Measurements from ENCODE around the gene TARBP1.

Gene TARBP1

DNA sequence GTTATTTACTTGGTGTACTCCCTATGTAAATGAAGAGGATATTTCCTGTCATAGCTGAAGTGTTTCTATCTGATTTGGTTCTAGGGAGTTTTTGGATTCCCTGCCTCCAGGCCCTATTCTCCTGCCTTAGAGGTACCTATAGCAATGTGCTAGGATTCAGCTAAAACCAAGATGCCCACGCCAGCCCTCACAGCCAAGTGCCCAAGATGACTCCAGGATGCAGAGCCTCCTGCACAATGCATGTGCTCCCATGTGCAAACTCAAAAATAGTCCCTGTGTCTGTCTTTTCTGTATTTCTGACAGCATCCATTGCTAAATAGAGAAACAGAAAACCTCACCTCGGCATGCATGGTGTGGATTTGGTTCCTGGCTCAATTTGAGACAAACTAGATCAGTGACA is 887 bp upstream of the TARBP1 start:
- no peak for DNase-seq

DNA sequence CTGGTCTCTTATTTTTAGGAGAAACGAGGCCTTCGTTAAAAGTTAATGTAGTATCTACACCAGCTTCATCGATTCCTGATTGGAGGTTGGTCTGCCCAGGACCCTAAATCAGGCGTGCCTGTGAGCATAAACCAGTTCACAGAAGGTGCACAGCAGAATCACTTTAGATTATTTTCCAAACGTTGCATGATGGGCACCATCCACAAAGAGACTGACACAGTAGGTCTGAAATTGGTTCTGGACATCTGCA is 256 bp upstream of the TARBP1 start:
- DNase-seq = no peak

DNA sequence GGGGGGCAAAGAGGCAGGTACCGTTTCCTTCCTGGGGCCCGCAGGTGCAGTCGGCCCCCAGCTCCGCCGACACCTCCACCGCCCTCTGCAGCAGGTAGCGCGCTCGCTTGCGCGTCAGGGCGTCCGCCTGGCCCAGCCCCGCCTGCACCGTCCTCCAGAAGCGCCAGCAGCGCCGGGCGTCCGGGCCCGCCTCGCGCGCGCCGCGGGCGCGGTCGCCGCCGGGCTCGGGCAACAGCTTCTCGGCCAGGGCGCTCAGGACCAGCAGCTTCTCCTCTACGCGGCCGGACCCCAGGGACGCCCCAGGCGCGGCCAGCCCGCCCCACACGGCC is 863 bp downstream of the TARBP1 start:
- peak in 1 of 2 experiments; percentile 9 for DNase-seq

DNA sequence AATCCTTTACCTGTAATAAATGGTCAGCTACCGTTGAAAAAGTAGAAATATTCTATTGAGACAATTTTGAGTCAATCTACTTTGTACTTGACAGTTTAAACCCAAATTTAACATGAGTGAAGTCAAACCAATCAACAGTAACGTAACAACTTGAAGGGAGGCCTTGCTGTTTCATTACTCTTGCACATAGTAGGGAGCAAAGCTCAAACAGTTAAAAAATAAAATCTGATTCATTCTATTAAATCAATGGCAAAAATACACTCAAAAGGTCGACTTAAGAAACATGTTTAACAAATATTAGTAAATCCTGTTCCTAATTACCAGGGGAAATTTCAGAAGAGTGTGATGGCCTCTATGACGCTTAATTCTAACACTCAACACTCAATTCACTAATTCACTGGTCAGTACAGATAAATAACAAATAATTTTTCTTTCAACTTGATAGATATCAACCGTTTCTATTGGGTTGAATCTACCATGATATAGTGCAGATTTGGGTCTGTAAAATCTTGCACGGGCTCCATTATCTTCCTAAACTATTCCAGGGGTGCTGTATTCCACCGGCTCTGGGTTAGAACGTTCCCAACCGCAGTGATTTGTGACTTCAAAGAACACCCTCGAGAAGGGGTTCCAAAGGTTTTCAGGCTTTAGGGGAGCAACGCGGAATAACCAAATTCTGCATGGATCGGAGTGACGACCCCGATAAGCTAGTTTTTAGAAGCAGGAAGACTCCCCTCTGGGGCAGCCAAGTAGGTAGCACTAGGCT is 1.4 kb downstream of the TARBP1 start:
- no peak for DNase-seq

DNA sequence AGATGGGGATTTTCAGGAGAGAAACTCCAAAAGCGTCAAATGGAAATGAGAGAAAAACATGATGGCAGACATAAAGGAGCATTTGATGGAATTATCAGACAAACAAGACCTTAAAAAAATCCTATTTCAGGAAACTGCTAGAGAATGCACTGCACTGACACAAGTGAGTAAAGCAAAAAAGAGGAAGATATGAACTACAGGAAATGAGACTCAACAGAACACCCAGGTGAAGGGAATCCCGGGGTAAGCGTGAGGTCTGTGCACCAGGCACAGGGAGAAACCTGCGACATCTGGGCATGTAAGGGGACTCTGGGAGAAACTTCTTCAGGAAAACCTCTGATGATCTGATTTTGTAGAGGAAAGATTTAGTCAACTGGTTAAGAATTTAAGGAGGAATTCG is 2.8 kb downstream of the TARBP1 start:
- no peak for DNase-seq

DNA sequence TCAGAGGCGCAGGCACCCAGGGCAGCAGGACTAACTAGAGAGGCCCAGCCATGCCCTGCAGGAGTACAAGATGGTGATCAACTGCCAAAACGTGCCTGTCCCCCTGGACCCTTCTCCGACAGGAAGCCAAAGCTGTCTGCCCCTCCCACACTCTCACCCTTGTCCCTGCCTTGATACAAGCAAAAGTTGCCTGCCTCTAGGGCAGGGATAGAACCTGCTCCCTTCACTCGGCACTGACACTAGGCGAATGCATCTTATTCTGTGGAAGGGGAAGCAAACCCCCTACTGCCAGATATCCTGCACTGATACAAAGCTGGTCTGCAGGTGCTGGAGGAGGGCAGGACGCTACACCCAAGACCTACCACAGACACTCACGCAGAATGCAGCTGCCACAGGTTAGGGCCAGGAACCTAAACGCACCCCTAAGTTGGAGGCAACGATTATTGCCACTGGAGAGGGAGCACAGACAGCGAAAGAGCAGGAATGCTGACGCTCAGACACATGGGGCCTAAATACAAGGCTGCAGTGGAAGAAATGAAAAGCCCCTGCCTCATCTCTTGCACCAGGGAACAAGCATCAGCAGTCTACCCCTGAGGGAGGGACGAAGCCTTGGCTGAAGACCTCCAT is 3.7 kb downstream of the TARBP1 start:
- no peak for DNase-seq

DNA sequence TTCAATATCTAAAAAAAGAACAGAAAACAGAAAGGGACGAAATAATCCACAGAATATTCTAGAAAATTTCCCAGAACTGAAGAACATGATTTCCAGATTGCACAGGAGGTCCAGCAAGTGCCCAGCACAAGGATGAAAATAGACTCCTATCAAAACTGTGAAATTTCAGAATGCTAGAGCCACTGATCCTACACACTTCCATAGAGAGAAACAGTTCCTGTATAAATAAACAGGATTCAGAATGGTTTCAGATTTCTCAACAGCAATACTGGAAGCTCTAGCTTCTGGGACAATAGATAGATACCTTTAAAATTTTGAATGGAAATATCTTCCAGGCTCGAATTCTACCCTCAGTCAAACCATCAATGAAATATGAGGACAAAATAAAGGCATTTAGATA is 4.6 kb downstream of the TARBP1 start:
- DNase-seq = no peak

DNA sequence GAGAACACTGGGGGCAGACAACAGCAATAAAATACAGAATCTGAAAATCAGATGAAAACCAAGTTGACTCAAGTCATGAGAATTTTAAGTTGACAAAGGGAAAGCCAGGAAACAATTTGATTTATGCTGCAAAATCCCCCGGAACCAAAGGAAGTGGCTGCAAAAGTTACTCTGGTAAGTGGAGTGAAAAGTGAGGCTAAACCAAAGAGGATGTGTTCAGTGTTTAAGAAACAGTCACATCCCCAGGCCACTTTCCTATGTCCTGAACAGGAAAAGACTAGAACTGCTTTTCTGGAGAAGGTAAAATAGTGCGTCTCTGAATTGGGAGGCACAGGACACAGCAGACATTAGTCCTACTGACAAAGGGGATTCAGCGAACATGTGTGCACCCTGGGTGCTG is 5.9 kb downstream of the TARBP1 start:
- DNase-seq = no peak

DNA sequence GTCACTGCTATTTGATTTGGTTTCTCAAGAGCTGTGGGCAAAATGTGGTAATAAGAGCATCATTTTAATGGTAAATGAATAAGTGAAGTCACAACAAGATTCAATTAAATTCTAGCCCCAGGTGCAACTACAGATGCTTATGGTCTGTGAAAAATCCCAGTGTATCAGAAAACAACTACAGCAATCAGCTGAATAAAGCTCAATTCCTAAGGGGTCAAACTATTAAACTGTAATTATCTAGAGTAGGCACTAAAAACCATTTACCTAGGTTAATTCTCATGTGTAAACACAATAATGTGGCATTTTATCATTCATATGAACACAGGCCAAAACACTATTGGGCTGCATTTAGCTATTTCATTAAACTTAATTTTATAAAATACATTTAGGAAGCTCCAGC is 9.6 kb downstream of the TARBP1 start:
- DNase-seq = no peak

DNA sequence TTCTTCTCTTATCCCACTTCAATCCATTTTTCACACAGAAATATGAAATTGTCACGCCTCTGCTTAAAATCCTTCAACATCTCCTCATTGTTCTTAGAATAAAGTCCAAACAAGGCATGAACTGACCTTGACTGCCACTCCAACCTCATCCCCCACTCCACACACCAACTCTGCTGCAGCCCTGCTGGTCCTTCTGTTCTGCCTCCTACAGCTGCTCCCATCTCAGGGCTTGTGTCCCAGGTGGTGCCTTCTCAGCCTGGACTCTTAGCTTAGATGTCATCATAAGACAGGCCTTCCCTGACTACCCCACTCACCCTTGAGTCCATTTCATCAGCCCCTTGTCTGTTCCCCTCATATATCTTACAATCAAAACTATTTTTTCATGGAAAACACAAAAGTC is 10.4 kb downstream of the TARBP1 start:
- DNase-seq = no peak

DNA sequence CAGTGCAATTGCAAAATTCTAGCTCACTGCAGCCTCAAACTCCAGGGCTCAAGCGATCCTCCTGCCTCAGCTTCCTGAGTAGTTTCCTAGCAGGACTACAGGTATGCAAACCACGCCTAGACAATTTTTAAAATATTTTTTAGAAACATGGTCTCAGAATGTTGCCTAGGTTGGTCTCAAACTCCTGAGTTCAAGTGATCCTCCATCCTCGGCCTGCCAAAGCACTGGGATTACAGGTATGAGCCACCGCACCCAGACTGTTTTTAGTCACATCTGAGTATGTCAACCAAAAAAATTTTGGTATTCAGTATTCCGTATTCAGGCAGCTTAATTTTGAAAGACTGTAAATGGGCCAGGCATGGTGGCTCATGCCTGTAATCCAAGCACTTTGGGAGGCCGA is 11.2 kb downstream of the TARBP1 start:
- DNase-seq = no peak

DNA sequence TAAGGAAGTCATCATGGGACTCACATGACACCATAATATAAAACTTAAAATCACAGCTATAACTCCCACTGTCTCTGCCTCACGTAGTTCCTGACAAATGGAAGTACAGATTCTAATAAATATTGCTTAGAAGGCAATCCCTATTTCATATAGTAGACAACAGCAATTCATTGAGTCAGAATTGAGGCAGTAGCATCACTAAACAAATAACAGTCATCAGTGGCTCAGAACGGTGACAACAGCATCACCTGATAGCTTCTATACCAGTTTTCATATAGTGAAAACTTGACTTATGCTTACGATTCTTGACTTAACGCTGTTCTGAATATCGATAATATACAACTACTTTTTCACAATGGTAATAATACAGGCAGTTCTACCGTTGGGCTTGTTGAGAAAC is 12.0 kb downstream of the TARBP1 start:
- DNase-seq = no peak

DNA sequence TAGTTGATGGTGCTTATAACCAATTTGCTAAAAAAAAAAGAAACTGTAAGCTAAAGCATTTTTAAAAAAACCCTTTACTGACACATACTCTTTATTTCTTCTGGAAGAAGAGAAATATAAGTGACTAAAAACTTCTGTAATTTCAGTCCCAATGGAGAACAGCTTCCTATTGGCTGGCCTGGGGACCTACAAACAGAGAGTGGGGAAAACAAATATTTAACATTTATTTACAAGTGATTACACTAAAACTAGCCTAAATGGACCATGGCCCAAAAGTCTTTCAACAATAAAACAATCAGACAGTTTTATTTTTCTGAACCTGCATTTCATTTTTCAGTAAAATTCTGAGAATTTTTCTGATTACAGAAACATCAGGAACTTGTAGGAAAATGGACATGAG is 15.2 kb downstream of the TARBP1 start:
- no peak for DNase-seq

DNA sequence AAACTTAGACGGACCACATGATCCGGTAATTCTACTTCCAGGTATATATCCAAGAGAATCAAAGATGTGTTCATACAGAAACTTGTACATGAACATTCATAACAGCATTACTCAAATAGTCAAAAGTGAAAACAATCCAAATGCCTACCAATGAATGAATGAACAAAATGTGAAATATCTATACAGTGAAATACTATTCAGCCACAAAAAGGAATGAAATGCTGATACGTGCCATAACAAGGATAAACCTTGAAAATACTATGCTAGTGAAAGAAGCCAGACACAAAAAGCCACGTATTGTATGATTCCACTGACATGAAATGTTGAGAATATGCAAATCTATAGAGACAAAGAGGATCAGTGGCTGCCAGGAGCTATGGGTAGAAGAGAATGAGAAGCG is 18.3 kb downstream of the TARBP1 start:
- no peak for DNase-seq

DNA sequence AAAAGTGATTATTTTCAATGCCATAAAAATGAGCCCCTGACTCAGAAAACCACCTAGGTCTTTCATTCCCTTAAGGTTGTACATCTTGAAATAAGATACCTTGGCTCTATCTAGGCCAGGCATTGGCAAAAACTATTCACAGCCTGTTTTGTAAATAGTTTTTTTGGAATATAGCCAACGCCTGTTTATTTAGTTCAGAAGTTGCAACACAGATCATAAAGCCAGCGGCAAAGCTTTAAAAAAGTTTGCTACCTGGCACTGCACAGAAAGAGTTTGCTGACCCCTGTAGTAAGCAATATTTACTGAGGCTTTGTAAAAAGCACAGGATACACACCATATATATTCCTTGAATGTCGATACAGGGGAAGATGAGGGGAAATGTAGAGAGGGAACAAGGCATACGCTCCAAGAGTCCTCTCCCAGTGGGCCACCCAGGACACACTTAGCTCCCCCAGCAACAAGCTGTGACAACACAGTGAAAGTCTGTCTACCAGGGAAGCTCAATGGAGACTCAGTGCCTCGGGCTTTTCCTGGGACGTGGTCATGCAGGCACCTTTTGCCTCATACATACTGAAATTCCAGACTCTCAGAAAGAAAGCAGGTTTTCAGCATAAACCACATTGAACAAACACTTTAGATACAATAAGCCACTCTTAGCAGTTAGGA is 20.5 kb downstream of the TARBP1 start:
- no peak for DNase-seq

DNA sequence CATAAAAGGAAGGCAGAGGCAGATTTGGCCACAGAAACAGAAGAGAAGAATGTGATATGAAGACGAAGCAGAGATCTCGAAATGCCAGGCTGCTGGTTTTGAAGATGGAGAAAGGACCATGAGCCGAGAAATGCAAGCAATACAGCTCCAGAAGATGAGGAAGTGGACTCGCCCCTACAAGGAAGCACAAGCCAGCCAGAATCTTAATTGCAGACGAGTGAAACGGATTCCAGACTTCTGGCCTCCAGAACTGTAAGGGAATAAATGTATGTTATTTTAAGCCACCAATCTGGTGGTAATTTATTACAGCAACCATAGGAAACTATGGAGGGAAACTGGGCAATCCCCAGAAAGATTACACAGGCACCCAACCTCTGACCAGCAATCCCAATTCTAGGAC is 24.1 kb downstream of the TARBP1 start:
- DNase-seq = no peak

DNA sequence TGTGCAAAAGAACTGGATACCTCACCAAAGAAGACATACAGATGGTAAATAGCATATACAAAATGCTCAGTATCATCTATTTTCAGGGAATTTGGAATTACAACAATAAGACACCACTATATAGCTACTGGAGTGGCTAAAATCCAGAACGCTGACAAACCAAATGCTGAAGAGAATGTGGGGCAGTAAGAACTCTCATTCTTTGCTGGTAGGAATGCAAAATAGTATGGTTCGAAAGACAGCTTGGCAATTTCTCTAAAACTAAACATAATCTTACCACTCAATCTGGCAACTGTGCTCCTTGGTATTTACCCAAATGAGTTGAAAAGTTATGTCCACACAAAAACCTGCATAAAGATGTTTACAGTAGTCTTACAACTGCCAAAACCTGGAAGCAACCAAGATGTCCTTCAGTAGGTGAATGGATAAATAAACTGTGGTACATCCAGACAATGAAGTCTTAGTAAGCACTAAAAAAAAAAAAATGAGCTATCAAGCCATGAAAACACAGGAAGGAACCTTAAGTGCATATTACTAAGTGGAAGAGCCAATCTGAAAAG is 26.5 kb downstream of the TARBP1 start:
- DNase-seq = no peak

DNA sequence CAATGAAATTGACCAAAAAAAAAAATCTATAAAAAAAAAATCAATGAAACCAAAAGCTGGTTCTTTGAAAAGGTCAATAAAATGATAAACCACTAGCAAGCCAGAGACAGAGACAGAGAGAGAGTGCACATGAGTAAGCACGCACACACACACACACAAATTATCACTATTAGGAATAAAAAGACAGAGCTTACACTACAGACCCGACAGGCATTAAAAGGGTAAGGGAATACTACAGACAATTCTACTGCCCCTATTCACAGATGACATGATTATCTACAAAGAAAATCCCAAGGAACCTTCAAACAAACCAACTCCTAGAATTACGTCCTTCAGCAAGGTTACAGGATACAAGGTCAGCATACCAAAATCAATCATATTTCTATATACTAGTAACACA is 38.6 kb downstream of the TARBP1 start:
- DNase-seq = no peak

DNA sequence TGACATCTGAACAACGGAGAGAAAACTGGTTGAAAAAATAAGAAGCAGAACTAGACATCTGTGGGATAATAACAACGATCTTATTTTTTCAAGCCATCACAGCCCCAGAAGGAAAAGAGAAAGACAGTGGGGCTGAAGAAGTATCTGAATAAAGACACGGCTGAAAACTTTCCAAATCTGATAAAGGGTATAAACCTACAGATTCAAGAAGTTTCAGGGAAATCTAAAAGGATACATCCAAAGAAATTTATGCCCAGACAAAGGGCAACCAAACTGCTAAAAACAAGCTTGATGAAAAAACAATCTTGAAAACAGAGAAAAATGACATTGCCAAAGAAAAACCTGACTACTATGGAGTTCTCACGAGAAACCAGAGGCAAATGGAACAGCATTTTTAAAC is 40.4 kb downstream of the TARBP1 start:
- DNase-seq = no peak

DNA sequence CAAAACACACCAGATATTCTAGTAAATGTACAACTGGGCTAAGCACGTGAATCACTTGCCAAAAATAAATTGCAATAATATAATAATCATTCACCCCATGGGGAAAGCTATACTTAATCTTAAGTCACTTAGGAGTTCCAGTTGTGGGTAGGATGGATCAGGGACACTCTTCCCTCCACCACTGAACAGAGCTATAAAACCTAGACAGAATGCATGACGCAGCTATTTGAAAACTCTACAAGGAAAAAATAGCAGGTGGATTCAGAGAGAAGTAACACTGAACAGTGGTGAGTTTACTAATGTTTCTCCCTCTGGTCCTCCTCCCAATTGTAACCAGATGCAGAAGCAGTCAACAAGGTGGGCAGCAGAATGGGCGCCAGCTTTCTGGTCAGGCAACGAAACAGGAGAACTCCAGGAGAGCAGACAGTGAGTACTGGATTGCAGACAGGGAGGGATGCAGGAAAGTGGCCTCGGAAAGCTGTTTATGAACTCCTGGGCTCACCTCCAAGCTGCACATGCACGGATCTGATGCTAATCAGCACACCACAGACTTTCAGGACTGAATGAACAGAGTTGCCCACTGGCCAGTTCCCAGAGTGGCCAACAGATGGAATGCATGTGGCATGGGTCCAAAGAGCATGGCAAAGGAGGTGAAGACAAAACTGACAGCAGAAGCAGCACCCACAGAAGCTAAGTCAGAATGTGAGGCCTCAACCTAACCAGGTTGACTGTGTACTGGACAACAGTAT is 41.4 kb downstream of the TARBP1 start:
- peak; percentile 13 to 38 for DNase-seq

DNA sequence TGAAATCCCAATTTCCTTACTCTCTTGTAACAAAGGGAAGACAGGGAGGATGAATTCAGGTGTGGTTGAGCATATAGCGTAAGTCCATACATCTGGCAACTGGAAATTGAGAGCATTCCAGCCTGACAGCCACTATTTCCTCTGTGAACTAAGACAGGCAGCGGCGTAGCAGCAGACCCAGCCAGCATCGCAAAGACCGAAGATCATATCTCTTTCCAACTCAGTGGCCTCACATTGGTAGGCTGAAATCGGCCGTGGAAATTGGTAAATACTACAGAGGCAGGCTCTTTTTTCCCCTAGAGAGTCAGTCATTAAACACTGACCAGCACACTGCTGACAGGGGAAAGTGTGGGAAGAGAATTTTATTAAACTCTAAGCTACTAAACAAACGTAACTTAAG is 43.4 kb downstream of the TARBP1 start:
- DNase-seq = no peak

DNA sequence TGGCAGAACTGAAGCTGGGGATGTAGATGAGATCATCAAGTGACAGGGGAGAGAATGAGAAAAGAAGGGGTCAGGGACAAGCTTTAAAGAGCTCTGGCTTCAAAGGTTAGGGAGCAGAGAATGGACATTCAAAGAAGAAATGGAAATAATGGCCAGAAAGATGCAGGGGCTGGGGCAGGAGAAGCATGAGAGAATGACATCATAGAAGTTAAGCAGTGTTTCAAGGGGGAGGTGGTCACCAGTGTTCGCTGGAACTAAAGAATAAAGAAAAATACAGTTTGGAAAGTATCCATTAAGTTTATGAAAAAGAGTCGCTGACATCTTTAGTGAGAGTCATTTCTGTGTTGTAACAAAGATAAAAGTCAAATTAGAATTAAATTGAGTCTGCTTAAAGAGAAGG is 44.3 kb downstream of the TARBP1 start:
- no peak for DNase-seq

DNA sequence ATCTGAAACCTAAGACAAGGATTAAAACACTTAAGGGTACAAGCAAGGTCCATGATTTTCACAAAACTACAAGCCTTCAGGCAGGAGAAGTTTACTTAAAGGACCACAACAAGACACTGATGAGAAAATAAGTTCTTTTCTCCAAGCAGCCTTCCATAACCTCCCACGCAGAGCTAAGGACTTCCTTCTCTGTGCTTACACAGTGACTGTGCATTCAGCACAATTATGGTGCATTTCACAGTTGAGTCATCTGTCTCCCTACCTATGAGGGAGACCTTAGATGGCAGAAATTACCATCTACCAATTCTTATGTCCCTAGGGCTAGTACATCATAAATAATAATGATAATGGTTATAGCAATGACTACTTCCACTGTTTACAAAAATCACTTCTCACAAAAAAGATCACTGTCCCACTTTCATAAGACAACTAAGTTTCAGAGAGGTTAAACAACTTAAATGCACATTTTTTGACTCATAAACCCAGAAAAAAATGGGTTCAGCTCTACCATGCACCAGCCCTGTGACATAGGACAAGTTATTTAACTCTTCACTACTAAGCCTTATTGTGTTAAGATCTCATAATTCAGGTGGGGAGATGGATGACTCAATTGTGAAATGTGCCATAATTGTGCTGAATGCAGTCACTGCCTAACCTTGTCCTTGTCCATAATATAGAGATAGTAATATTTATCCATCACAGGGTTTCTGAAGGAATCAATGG is 45.3 kb downstream of the TARBP1 start:
- no peak for DNase-seq
